Heart right ventricle (tissue), 16 donors: Measurements from ENCODE around the gene FGR. TPM values are rescaled to one million over a fixed set of nuclear protein-coding genes. Genes with fewer than 3 reads are reported as not detected.
"Not testable (repeated sequence)": the region's sequence is repeated elsewhere in the genome, so short reads cannot be mapped to it uniquely, and the experiment has no call there.

ENCODE experiments used
- ATAC-seq, 8 donors: fragments of 200-7000 bp; cut with Tn5 transposase; one replicate each; pipeline ENCODE4 v1.9.1; 2020; ENCODE audit warnings: mild to moderate bottlenecking in 8 of 8, moderate library complexity in 8 of 8, moderate number of reproducible peaks in 1 of 8
- DNase-seq, 2 donors: peaks; one replicate each; pipeline ENCODE4 v3.0.0-alpha.2; 2020
- H3K27ac ChIP-seq, 10 donors: fragments of 200-600 bp; sonication (generic) in 2 of 10; one replicate each; pipeline versions ENCODE4 v1.5.0 to v1.8.0; 2020 to 2022; ENCODE audit warnings: mild to moderate bottlenecking in 3 of 10
- H3K27me3 ChIP-seq, 7 donors: fragments of 200-600 bp; one replicate each; pipeline ENCODE4 v1.8.0; 2021 to 2022; ENCODE audit warnings: mild to moderate bottlenecking in 2 of 7
- H3K36me3 ChIP-seq, 9 donors: fragments of 200-600 bp; sonication (generic) in 1 of 9; one replicate each; pipeline versions ENCODE4 v1.5.0 to v1.8.0; 2020 to 2022; ENCODE audit warnings: mild to moderate bottlenecking in 2 of 9
- H3K4me1 ChIP-seq, 9 donors: fragments of 200-600 bp; sonication (generic) in 1 of 9; one replicate each; pipeline versions ENCODE4 v1.5.0 to v1.8.0; 2020 to 2022; ENCODE audit warnings: mild to moderate bottlenecking in 4 of 9
- H3K4me3 ChIP-seq, 10 donors: fragments of 200-600 bp; sonication (generic) in 2 of 10; one replicate each; pipeline versions ENCODE4 v1.5.0 to v1.8.0; 2020 to 2022; ENCODE audit warnings: mild to moderate bottlenecking in 7 of 10, moderate library complexity in 2 of 10
- H3K9me3 ChIP-seq, 11 donors: fragments of 200-600 bp in 10 of 11; sonication (generic) in 2 of 11; one replicate each; pipeline versions ENCODE4 v1.5.0 to v1.8.0; 2013 to 2022; ENCODE audit warnings: mild to moderate bottlenecking in 2 of 11, control low read depth in 1 of 11, moderate library complexity in 1 of 11
- WGBS, 2 donors: extraction: QIAGEN DNeasy Blood & Tissue Kit; methylation state at CpG; one replicate each; pipeline ENCODE4 v1.1.7; 2013; ENCODE audit warnings: inconsistent platforms in 1 of 2; 5-methylcytosine and 5-hydroxymethylcytosine counted together
- intact Hi-C, 10 donors: fragments of 100-400 bp; cut with DNase I; formaldehyde crosslinking; loops; one replicate each; pipeline versions ENCODE4 v1.11.1 to v1.14.2; 2022
- polyA plus RNA-seq, 2 donors: library from polyadenylated mRNA; stranded (reverse); fragments of 200-250 nt; gene quantifications; one replicate each; pipeline ENCODE4 v1.2.3, GENCODE V29; 2013
- total RNA-seq, 10 donors: library from RNA; stranded (reverse); fragmentation: NEBNext Ultra II Directional in 3 of 10; extraction: Animal tissue kit (Norgen Biotek cat#: 25700) in 3 of 10; gene quantifications; one replicate each; pipeline versions ENCODE4 v1.2.1 to v1.2.4, GENCODE V29; 2021 to 2023
- TF ChIP-seq, protein P1 (sequence below), 9 donors: fragments of 200-600 bp; sonication (generic) in 2 of 9; IDR thresholded peaks; one replicate each; pipeline versions ENCODE4 v1.5.0 to v1.8.0; 2021 to 2022; ENCODE audit warnings: antibody characterized with exemption in 9 of 9, mild to moderate bottlenecking in 5 of 9, moderate library complexity in 1 of 9
- donor health status: Arrhythmogenic right ventricular cardiomyopathy.
- donor health status: ischemic (EF 13 %, LVEDD 7.1; RV severe dilation, severe dysfunction).
- donor health status: healthy with polysubstance abuse.
- donor health status: DM: no; HTN: yes; CAD: no.
- donor health status: DM: no; HTN: no; CAD: no.
- donor health status: ischemic (EF 25% LVEDD 6.9; RV normal size, moderate dysfunction).
- donor health status: ischemic (EF 25% LVEDD 5.7; RV mildly dilated, moderate dysfunction).
- donor health status: healthy.
- donor health status: DM: yes; HTN: yes; CAD: no.
- donor health status: Ischemic cardiomyopathy.
- donor health status: ischemic (EF 35%, LVEDD 5.7; RV mildly dilated, moderate dysfunction).
- donor health status: nonischemic (EF 11% LVEDD 7.7; RV severe dilation, severe dysfunction).
- donor health status: DM: yes; HTN: yes; CAD: no.
- donor health status: PGD.
- donor health status: ischemic (EF 29% LVEDD 5.4; RV normal size, mild dysfunction).
- donor health status: nonischemic (EF 23%, LVEDD 6.1; RV moderate dilation, normal function).

FGR gene
- total and polyA plus RNA-seq, 12 donors = 1.4 to 11.0 (median 3.2) TPM

DNA sequence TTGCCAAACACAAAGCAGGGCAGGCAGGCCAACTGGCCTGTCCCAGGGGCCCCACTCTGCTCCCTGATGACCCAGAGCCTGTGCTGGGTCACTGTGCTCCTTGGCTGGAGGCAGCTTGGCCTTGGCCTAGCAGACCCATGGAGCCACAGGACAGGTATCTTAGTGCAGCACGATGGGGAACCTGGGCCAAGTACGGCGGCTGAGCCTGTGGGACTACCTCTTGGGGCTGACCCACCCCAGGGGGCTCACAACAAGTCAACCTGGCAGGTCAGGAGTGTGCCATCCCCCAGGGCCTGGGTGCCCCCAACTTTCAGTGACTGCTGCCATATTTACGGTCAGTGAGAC is 10.1 kb upstream of the FGR start:
- ATAC-seq = no peak
- WGBS, 2 donors = 95 to 97% methylated on average over 4 of the region's 4 CpGs
- intact Hi-C loops = loop anchor here in 1 of 10 donors (2.0 kb wide), 1 partner anchor 18 kb away; no protein-coding TSS in a partner anchor

DNA sequence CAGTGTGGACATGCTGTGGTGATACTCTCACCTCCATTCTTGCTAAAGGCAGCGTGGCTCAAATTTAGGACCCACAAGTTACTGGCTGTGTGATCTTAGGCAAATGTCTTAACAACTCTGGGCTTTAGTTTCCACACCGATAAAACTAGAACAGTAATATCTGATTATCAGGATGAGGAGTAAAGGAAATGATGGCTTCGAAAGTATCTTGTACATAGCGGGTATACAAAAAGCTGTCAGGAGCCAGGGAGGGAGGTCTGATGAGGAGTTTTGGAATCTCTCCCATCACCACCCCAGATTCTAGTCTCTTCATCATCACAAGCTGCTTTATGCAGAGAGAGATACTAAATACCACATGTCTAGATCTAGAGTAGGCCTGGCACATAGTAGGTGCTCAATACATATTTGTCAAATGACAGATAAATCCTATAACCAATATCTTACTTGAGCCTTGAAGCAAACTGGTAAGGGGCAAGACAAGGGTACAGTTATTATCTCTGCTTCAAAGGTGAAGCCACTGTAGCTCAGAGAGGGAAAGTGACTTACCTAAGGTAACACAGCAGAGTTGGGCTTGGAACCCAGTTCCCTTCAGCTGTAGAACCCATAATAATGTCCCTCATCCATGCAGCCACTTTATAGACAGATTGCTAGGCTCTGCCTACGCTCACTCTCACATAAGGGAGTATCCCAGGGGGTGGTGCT is 9.5 kb upstream of the FGR start:
- 85 to 86% methylated on average over 5 of the region's 5 CpGs for WGBS, 2 donors

More for the DNA sequence above, 10.1 kb upstream of the FGR start:
- H3K4me3 ChIP-seq = no peak overlapping the region
- DNase-seq = no peak
- TF ChIP-seq, protein P1, sequence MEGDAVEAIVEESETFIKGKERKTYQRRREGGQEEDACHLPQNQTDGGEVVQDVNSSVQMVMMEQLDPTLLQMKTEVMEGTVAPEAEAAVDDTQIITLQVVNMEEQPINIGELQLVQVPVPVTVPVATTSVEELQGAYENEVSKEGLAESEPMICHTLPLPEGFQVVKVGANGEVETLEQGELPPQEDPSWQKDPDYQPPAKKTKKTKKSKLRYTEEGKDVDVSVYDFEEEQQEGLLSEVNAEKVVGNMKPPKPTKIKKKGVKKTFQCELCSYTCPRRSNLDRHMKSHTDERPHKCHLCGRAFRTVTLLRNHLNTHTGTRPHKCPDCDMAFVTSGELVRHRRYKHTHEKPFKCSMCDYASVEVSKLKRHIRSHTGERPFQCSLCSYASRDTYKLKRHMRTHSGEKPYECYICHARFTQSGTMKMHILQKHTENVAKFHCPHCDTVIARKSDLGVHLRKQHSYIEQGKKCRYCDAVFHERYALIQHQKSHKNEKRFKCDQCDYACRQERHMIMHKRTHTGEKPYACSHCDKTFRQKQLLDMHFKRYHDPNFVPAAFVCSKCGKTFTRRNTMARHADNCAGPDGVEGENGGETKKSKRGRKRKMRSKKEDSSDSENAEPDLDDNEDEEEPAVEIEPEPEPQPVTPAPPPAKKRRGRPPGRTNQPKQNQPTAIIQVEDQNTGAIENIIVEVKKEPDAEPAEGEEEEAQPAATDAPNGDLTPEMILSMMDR (IDR thresholded peaks at IDR 0.05) = no peak
- no peak overlapping the region for H3K27ac ChIP-seq
- no peaks in the 10 kb centered on the region for H3K36me3 ChIP-seq
- no peaks in the 10 kb centered on the region for H3K9me3 ChIP-seq
- peaks cover 6 to 39% (median 18%) of the 10 kb centered on the region in 9 donors for H3K4me1 ChIP-seq
- H3K27me3 ChIP-seq = no peaks in the 10 kb centered on the region

DNA sequence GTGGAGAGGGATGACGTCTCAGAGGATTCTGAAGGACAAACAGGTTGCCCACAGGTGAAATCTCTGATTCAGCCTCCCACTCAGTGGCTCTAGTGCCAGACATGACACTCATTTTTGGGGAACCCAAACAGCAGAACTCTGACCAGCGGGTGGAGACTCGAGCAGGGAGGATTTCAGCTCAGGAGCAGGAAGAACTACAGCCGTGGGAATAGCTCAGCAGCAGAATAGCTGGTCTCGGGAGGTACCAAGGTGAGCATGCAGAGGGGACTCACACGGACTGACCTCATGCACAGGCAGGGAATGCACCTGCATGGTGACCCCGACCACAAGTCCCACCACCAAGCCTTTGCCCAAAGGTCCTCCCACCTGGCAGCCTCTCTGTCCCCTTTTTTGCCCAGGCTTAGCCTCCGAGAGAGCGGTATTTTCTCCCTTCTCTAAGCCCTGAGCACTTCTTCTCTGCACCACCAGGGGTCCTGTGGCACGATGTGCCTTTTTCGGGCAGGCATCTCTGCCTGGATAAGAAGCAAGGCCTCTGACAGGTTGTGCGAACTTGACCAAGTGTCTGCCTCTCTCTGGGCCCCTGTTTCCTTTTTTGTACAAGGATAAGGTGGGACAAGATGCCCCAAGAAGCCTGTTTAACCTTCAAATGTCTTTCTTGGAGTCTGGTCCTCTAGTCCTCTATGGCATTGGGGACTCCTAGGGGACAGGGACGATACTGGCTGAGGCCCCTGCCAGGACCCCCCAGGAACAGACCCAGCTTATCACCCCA is 8.8 kb upstream of the FGR start:
- intact Hi-C loops = loop anchor here in 1 of 10 donors (2.0 kb wide), 1 partner anchor 19 kb away; no protein-coding TSS in a partner anchor
- TF ChIP-seq, protein P1 (IDR thresholded peaks at IDR 0.05) = peak; percentile 69 to 87 (median 80)
- H3K27ac ChIP-seq = peak overlapping the region in 2 of 10 donors; percentile 5 to 31
- 40 to 42% methylated on average over 13 of the region's 13 CpGs for WGBS, 2 donors
- DNase-seq (peak in 1 of 2 donors; percentile 57), ATAC-seq (peak; percentile 14 to 77 (median 67))
- no peaks in the 10 kb centered on the region for H3K9me3 ChIP-seq
- H3K4me1 ChIP-seq = peaks cover 4 to 30% (median 9%) of the 10 kb centered on the region in 9 donors
- no peaks in the 10 kb centered on the region for H3K36me3 ChIP-seq
- no peaks in the 10 kb centered on the region for H3K27me3 ChIP-seq
- no peak overlapping the region for H3K4me3 ChIP-seq

More for the DNA sequence above, 9.5 kb upstream of the FGR start:
- Histone ChIP-seq H3K36me3 (no peaks in the 10 kb centered on the region), H3K9me3 (no peaks in the 10 kb centered on the region), H3K27me3 (no peaks in the 10 kb centered on the region), H3K4me3 (no peak overlapping the region), H3K27ac (peak overlapping the region in 1 of 10 donors; percentile 5), H3K4me1 (peaks cover 6 to 37% (median 16%) of the 10 kb centered on the region in 9 donors)
- ATAC-seq (no peak), DNase-seq (no peak)
- intact Hi-C loops = loop anchor here in 1 of 10 donors (2.0 kb wide), 1 partner anchor 18 kb away; no protein-coding TSS in a partner anchor
- TF ChIP-seq, protein P1 (IDR thresholded peaks at IDR 0.05) = no peak

DNA sequence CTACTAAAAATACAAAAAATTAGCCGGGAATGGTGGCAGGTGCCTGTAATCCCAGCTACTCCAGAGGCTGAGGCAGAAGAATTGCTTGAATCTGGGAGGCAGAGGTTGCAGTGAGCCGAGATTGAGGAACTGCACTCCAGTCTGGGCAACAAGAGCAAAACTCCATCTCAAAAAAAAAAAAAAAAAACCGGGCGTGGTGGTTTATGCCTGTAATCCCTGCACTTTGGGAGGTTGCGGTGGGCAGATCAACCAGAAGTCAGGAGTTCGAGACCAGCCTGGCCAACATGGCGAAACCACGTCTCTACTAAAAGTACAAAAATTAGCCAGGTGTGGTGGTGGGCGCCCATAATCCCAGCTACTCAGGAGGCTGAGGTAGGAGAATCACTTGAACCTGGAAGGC is 5.5 kb upstream of the FGR start:
- H3K27ac ChIP-seq, DNase-seq, intact Hi-C loops, H3K9me3 ChIP-seq, H3K27me3 ChIP-seq, ATAC-seq, H3K36me3 ChIP-seq, H3K4me3 ChIP-seq: not testable (repeated sequence)
- H3K4me1 ChIP-seq = peaks cover 0 to 36% (median 6%) of the 10 kb centered on the region in 9 donors
- WGBS, 2 donors = 85 to 95% methylated on average over 9 of the region's 9 CpGs
